ENCODE data around the gene LRRC71. TPM values are rescaled to one million over a fixed set of nuclear protein-coding genes. Genes with fewer than 3 reads are reported as not detected.

LRRC71 gene
- total and polyA plus RNA-seq, 2 experiments from 2014 or later, result 0.24 TPM; not detected in 1

- Mint-ChIP-seq H3K36me3 (ENCODE audit: low read depth) (peaks cover 70% of the 10 kb centered on the region), H3K9me3 (no peaks in the 10 kb centered on the region), H3K4me1 (no peaks in the 10 kb centered on the region), H3K27me3 (ENCODE audit: insufficient read depth, low read depth, poor library complexity) (peaks cover 10% of the 10 kb centered on the region), H3K4me3 (no peak overlapping the region), H3K27ac (no peak overlapping the region)
- Histone ChIP-seq H3K9me2 (ENCODE audit: insufficient read depth) (no peaks in the 10 kb centered on the region), H4K20me1 (replicated peaks; ENCODE audit: insufficient read depth) (no peaks in the 10 kb centered on the region; the same call in 1 of the 2 replicates), H3K27ac (ENCODE audit: low read depth) (no peak overlapping the region), H3K36me3 (ENCODE audit: insufficient read depth) (no peaks in the 10 kb centered on the region; the same call in none of the 2 replicates), H3K27me3 (ENCODE audit: insufficient read depth) (no peaks in the 10 kb centered on the region), H2AFZ (no peak overlapping the region), H3F3A (replicated peaks; ENCODE audit: low read depth) (no peaks in the 10 kb centered on the region), H3K4me1 (ENCODE audit: insufficient read depth) (no peaks in the 10 kb centered on the region), H3K4me2 (no peak overlapping the region), H3K4me3 (no peak overlapping the region), H3K79me2 (replicated peaks; ENCODE audit: insufficient read depth) (no peaks in the 10 kb centered on the region)
- TF ChIP-seq POLR2AphosphoS5 (IDR thresholded peaks at IDR 0.05; ENCODE audit: low read depth), result no peak
- no peak for TF ChIP-seq CTCF (conservative IDR thresholded peaks at IDR 0.05; ENCODE audit: low read depth in 2 of 2)
- no peak for TF ChIP-seq NANOG (IDR thresholded peaks at IDR 0.05; ENCODE audit: borderline replicate concordance)
- TF ChIP-seq CREB1 (CRISPR knock-in tag; IDR thresholded peaks at IDR 0.05; ENCODE audit: low read depth), result no peak
- no peak for TF ChIP-seq EZH2 (IDR thresholded peaks at IDR 0.05; ENCODE audit: low read depth, unreplicated experiment)
- TF ChIP-seq ZNF114 (CRISPR knock-in tag; IDR thresholded peaks at IDR 0.05), result no peak
- TF ChIP-seq ETS1 (IDR thresholded peaks at IDR 0.05), result no peak
- no peak for TF ChIP-seq REST (IDR thresholded peaks at IDR 0.05; ENCODE audit: unreplicated experiment)
- no peak for TF ChIP-seq EZH2phosphoT487 (IDR thresholded peaks at IDR 0.05; ENCODE audit: unreplicated experiment)
- DNase-seq (ENCODE audit: low spot score) (no peak), ATAC-seq (no peak)
These were observed 39.5 kb downstream of the LRRC71 start for GRCh38 chr1:156959925-156960324.

GRCh38 chr1:156961709-156962108 lies 41.3 kb downstream of the LRRC71 start:
- H3K4me3 Mint-ChIP-seq, result no peak overlapping the region
- H3K36me3 Mint-ChIP-seq (ENCODE audit: low read depth), result peaks cover 59% of the 10 kb centered on the region
- no peaks in the 10 kb centered on the region for H3K9me3 Mint-ChIP-seq
- peaks cover 6% of the 10 kb centered on the region for H3K36me3 ChIP-seq (ENCODE audit: insufficient read depth)
- H3K4me1 ChIP-seq (ENCODE audit: insufficient read depth), result no peaks in the 10 kb centered on the region
- DNase-seq (ENCODE audit: low spot score) (peak; percentile 39), ATAC-seq (peak; percentile 54)
- TF ChIP-seq CTCF (conservative IDR thresholded peaks at IDR 0.05; ENCODE audit: low read depth in 2 of 2), result peak; percentile 32 to 50
- TF ChIP-seq CREB1 (CRISPR knock-in tag; IDR thresholded peaks at IDR 0.05; ENCODE audit: low read depth), result no peak
- H3K27me3 ChIP-seq (ENCODE audit: insufficient read depth), result no peaks in the 10 kb centered on the region
- H3K4me2 ChIP-seq, result no peak overlapping the region
- no peaks in the 10 kb centered on the region for H3K79me2 ChIP-seq (replicated peaks; ENCODE audit: insufficient read depth)
- no peak overlapping the region for H3K27ac Mint-ChIP-seq
- H4K20me1 ChIP-seq (replicated peaks; ENCODE audit: insufficient read depth), result no peaks in the 10 kb centered on the region; the same call in 1 of the 2 replicates
- no peak overlapping the region for H3K4me3 ChIP-seq
- H3K9me2 ChIP-seq (ENCODE audit: insufficient read depth), result no peaks in the 10 kb centered on the region
- no peaks in the 10 kb centered on the region for H3K4me1 Mint-ChIP-seq
- no peak overlapping the region for H3K27ac ChIP-seq (ENCODE audit: low read depth)
- H2AFZ ChIP-seq, result no peak overlapping the region
- H3F3A ChIP-seq (replicated peaks; ENCODE audit: low read depth), result no peaks in the 10 kb centered on the region
- peaks cover 6% of the 10 kb centered on the region for H3K27me3 Mint-ChIP-seq (ENCODE audit: insufficient read depth, low read depth, poor library complexity)

Data from GM23338 (cell line).